Stimulated activated CD8-positive, alpha-beta memory T cell treated with anti-CD3 and anti-CD28 coated beads, Interleukin-4, amount 100 ng/mL, for 1 hour (primary cell): ENCODE data around the gene MACROD1.

ENCODE experiments used
- DNase-seq, 2 donors: peaks; one replicate each; pipeline ENCODE4 v3.0.0-alpha.2; 2020; ENCODE audit warnings: low read depth in 2 of 2, low spot score in 1 of 2

Gene MACROD1

DNA sequence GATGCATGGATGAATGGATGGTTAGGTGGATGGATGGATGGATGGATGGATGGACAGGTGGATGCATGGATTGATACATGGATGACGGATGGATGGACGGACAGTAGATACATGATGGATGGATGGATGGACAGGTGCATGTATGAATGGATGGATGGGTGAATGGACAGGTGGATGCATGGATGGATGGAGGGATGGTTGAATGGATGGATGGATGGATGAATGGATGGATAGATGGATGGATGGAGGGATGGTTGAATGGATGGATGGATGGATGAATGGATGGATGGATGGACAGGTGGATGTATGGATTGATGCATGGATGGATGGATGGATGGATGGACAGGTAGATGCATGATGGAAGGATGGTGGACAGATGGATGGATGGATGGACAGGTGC is 51.7 kb downstream of the MACROD1 start:
- no peak for DNase-seq

DNA sequence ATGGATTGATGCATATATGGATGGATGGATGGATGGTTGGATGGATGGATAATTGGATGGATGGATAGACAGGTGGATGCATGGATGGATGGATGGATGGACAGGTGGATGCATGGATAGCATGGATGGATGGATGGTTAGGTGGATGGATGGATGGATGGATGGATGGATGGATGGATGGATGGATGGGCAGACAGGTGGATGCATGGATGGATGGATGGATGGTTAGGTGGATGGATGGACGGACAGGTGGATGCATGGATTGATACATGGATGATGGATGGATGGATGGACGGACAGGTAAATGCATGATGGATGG is 52.5 kb downstream of the MACROD1 start:
- DNase-seq = no peak

DNA sequence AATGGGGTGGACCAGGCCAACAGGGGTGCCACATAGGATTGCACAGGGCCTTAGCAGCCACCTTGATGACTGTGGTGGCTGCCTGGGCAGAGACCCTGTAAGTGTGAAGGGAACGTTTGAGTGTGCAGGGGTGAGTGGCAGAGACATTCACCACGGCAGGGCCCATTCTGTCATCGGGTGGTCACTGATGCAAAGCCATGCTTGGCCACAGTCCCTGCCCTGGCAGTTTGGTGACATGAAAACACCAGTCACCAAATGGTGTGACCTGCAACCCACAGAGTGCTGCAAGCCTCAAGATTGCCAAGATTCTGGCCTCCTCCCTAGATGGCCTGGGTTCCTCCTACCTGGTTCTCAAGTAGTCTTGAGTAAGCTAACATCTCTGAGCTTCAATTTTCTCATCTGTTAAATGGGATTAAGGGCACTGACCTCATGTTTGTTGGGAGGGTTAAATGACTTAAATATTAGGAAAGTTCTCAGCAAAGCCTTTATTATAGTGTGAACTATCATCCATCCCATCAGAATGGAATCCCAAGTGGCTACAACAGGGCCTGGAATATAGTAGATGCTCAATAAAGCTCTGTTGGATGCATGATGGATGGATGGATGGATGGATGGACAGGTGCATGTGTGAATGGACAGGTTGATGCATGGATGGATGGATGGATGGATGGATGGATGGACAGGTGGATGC is 53.0 kb downstream of the MACROD1 start:
- no peak for DNase-seq

DNA sequence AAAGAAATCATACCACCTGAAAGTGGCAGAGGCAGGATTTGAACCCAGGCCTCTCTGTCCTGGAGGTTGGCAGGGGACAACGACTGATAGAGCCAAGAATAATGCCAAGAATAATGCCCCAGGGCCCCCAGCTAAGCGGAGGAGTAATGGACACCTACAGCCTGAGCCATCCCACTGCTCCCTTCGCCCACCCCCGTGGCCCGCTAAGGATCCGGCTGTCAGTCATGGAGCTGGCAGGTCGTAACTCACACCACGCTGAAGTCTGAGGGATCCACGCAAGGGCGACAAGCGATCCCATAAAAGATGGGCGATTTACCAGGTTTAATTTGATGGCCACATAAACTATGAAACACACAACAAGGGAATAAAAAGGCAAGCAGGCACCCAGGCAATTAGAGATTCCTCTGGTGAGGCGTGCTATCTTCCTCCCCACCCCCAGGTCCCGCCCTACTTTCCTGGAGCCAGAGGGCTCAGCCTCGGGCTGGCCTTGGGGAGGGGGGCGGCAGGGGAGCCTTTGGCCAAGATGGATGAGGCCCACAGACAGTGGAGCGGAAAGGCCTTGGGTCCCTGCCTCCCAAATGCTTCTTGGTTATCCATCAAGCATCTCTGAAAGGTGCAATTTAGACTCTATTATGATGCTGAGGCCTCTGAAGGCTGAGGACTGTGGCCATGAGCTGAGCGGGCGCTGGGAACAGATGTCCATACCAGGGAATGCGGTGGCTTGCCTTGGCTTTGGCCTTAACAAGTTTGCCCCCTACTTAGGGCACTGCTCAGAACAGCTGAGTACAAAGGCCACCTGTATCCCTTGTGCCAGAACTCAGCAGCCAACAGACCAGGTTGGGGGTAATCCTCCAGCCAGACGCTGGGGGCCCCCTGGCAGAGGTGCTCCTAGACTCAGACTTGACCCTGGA is 55.2 kb downstream of the MACROD1 start:
- no peak for DNase-seq

DNA sequence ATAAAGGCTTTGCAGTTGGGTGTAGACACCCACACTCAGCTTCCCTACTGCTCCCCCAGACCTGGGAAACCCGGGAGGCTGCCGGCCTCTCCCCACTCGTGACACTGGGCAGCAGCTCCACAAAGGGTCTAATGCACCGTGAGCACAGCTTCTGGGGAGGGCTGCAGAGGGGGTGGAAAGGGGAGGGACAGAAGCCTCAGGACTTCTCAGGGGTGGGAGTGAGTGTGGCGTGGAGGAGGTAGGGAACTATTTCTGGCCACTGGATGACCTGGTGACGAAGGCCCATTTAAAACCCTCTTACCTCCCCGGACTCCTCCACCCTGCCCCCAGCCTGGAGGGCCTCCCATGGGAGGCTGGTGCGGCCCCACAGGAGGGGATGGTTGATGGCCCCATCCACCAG is 56.6 kb downstream of the MACROD1 start:
- no peak for DNase-seq

DNA sequence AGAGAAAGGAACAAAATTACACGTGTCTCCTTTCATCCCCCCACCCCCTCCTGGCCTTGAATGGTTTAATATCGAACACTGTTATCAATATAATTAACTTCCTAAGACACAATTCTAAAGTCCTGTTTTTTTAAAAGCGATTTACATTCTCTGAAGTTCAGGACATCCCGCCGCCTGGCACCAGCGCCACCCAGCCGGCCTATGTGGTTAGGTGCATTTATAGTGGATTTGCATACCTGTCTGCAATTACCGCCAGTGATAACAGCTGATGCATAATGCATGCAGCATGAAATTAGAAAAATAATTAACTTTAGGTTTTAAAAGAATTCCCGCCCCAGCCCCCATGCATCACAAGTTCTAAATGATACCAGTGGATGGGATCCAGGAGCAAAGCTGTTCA is 58.6 kb downstream of the MACROD1 start:
- no peak for DNase-seq

DNA sequence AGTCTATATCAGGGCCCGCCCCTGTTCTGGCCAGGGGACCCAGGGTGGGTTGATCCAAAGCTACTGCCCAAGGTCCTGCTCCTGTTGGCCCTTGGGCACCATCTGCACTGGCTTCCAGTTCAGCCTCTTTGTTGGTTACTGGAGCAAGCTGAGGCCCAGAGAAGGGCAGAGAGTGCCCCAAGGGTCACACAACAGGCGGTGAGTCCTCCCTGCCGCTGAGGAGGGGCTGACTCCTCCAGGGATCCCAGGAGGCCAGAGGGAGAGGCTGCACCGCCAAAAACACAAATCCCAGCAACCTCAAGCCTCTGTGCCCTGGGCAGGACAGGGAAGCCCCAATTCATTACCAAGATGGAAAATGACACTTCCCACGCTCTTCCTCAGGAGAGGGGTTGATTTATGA is 61.3 kb downstream of the MACROD1 start:
- no peak for DNase-seq

DNA sequence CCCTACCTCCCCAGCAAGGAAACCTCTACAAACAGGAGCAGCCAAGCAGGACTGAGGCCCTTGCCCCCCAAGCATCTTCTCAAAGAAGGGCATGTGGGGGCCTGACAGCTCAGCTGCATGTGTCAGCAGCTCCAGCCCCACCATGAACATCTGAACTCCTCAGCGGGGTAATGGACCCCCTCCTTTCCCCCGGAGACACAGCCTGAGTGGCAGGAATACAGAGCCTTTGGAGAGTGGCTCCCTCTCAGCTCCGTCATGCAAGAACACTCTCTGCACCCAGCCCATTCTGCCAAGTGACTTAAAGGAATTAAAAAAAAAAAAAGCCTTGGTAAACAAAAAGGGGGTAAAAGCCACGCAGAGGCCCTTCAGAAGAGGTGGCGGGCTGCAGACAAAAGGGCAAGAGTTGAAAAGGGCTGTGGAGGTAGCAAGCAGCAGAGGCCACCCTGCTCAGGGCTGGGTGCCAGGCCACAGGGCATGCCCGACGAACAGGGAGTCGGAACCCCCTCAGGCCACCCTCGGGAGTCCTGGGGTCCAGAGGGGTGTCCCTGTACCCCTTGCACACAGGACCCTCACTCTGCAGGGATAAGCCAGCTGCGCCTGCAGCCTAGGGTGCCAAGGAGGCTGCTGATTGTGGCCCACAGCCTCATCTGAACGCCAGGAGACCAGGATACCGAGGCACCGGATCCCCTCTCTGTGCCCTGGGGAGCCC is 62.5 kb downstream of the MACROD1 start:
- no peak for DNase-seq

DNA sequence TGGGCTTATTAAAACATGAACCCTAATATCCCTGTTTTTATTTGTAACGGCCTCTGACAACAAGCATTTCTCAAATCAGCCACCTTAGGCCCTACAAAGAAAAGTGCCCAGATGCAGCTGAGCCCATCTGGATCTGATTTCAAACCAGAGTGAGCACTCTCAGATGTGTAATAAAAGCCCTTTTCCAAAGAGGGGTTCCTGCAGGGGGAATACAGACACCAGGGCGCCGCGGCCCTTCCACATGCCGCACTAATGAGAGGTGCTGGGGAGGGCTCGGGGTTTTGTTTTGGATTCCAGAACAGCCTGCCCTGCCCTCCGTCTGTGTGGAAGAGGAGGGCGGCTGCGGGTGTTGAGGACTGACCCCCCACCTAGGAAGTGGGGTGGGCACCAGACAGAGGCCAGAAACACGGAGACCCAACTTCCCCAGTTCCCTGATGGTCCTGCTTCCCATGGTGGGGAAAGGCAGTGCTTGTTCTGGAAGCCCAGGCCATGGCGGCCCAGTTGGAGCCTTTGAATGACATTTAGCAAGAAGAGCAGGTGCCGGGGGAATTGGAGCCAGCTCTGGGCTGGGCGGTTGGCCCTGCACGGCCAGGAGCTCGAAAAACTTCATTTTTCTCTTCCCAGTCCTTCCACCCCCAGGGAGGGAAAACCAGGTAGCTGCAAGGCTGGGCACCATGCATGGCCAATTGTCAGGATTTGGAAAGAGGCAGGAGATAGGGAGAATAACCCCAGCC is 63.7 kb downstream of the MACROD1 start:
- DNase-seq = no peak

DNA sequence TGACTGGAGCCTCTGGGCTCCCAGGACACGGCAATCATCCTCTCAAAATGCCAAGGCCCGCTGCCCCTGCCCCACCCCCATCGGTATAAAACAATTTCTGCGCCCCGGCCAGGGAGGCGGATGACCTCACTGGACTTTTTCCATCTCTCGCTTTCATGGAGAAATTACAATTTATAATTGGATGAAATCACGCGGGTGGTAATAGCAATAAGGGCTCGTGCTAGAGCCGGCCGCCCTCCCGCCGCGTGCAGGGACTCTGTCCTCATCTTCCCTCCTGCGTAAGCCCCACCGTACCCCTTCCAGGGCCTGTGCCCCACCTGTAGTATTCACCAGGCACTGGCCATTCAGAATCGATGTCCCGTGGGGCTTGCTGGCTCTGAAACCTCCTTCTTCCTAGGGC is 64.5 kb downstream of the MACROD1 start:
- no peak for DNase-seq

DNA sequence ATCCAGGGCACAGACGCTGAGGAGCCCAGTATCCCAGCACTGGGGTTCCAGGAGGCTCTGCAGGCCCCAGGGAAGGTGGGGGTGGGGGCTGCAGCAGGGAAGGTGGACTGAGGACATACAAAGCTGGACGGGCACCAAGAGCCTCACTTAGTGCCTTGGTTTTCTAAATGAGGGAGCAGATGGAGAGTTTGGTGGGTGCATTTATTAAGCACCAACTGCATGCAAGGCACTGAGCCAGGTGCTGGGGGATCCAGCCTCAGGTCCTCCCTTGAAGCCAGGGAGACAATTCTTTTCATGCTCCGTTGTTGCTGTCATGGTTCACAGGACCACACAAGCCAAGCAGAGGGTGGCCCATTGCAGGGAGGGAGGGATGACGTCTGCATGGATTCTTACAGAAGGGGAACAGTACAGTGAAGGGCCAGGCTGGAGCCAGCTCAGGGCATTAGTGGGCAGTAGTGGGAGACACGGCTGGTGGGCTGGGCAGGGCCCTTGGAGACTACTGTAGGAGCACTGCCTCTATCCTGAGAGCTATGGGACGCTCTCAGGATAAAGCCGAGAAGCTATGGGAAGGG is 65.0 kb downstream of the MACROD1 start:
- DNase-seq = no peak

DNA sequence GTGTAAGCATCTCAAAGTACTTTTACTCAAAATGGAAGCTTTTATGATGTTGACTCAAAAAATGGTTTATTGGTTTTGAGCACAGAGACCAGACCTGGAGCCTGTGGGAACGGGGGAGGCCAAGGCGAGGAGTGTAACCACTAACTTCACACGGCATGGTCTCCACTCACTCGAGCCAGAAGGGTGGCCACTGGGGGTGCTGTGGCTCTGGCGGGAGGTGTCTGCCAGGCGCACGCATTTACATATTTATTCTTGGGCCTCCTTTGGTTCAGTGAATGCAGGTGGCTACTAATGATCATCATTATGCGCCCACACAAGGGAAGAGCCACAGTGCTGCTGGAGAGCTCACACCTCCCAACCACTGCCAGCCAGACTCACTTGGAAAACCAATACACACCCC is 65.6 kb downstream of the MACROD1 start:
- DNase-seq = no peak

DNA sequence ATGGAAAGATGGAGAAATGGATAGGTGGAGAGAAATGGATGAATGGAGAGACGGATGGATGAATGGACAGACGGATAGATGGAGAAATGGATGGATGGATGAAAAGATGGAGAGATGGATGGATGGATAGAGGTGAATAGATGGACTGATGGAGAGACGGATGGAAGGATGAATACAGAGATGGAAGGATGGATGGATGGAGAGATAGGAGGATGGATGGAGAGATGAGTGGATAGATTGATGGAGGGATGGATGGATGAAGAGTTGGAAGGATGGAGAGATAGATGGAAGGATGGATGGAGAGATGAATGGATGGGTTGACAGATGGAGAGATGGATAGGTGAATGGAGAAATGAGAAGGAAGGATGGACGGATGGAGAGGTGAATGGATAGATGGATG is 66.5 kb downstream of the MACROD1 start:
- no peak for DNase-seq

DNA sequence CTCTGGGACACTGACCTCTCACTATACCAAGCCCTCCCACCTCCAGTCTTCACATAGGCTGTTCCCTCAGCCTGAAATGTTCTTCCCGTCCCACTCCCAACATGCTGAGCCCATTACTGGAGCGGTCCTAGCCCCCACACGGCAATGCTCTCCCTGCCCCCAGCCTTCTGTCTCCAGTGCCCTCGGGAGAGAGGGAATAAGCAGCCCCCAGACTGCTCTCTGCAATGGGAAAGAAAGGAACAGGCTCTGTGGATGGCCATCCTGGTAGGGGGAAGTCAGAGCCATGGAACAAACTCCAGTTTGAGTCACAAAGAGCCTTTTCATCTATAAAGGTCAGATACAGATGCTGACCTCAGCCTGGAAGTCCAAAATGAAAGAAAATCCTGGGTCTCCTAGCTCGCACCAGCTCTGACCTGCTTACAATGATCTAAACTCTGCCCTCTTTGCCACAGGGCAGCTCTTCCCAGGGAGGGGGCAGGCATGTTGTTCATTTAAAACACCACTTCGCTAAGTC is 67.5 kb downstream of the MACROD1 start:
- no peak for DNase-seq

DNA sequence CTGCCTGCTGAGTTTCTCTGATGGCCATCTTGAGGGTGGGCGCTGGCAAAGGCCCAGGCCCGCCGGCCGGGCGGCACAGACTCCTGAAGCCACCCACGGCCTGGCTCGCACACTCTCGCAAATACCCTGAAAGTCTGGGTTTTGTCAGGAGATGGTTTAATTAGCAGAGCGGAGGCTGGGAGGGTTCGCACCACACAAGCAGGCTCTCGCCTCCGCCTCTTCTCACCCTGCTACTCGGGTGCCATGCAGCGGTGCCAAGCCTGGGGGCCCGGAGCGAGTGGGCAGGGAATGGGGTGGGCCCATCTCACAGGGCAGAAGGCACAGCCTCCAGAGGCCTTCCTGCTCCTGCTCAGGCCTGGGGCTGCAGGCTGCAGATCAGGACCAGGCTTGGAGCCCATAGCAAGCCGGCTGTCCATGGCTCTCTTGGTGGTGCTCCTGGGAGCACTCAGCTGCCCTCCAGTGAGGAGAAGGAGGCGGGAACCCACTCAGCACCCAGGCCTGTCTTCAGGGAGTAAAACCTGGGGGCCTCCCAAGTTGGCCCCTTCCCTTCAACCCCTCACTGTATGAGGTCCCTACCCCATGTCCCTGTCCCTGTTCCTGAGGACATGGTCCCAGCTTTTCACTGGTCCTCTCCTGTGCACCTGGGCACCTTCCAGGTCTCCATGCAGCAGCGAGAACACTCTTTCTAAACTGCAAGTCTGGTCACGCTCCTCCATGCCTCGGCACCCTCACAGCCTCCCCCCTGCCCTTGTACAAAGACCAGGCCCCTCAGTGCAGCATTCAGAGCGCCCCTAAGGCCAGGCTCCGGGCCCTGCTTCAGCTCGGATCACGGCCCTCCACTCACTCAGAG is 68.2 kb downstream of the MACROD1 start:
- no peak for DNase-seq

DNA sequence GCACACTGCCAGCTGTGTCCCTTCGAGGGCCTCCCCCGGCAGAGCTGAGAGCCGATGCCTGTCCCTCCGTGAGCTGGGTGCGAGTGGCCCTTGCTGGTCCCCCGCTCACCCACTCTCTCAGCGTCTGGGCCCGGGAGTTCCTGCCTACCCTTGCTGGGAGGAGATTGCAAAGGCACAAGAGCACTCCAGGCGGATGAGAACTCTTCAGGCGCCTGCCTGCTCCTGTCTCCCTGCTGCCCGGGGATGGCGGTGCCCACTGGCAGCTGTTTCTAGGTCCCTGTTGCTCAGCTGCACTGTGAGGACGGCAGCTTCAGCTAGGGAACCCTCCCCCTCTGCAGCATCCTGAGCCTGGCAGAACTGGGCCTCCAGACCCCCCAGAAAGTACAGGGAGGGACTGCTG is 69.1 kb downstream of the MACROD1 start:
- no peak for DNase-seq

DNA sequence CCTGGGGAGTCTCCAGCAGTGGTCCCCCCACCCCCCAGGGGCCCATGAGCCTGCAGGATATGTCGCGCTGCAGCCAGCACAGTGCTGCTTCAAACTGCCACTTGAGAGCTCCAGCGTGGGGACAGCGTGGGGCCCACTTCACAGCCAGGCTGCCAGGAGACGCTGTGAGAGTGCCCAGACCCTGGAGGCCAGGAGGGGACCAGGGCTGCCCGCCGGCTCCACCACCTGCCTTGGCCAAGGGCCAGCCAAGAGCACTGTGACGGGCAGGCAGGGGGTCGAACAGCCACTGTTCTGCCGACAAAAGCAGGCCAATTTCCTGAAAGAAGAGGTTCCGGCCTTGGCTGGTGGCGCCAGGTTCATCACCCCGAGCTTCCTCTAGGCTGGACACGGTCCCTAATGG is 70.0 kb downstream of the MACROD1 start:
- no peak for DNase-seq

DNA sequence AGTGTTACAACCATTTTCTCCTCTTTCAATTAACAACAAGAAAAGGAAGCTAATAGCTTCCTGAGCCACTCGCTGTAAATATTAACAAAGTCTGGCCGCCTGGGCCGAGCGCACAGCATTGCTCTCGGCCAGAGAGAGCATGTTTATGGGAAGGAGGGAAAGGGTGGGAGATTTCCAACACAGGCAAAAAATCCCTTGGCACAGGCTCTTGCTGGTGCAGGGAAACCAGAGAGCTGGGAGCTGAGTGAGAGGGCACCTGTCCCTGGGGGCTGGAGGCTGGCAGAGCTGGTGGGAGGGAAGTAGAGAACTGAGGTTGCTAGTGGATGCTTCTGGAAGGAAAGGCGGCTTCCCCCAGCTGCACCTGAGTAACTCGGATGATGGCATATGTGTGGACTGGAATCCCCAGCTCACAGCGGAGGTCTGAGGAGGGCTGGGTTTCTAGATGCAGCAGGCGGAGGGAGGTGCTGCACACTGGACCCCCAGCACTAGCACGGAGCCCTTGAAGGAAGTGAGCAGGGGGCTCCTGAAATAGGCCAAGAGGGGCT is 70.6 kb downstream of the MACROD1 start:
- DNase-seq = no peak

DNA sequence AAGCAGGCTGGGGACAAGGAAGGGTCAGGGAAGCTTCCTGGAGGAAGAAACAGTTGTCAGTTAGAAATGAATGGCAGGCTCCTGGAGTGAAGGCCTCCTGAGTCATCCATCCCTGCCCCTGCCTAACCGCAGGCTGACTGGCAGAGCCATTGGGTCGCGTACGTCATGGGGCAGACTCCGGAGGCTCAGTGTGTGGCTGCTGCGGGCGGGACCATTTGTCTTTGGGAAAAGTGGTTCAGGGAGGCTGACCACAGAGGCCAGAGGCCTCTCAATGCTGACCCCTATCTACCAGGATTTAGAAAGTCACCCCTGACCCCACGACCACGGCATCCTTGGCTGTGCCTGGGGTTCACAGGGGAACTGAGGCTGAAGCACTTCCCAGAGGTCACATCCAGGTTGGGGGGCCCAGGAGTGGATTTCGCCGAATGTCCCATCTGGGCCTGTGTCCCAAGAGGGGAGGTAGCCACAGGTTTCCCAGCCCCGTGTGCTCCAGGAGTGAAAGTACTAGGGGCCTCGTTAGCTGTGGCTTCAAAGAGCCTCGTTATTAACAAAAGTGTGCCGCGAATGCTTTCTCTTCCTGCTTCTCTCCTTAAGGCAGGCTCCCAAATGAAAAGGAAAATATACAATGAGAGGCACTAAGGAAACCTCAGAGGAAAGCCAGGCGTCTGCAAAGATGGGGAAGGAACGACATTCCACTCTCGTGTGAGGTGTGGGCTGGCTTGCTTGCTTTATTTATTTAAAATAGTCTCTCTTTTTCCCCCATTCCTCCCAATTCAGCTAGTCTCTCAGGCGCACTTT is 71.3 kb downstream of the MACROD1 start:
- DNase-seq = no peak
